Stimulated activated CD4-positive, alpha-beta T cell treated with anti-CD3 and anti-CD28 coated beads, Interleukin-12 subunit alpha, Interleukin-12 subunit beta, amount 100 ng/mL, for 48 hours (primary cell): ENCODE data around the gene CLTA.
"Not testable (repeated sequence)": the region's sequence is repeated elsewhere in the genome, so short reads cannot be mapped to it uniquely, and the experiment has no call there.

Experiments used
- DNase-seq, 3 donors: peaks; one replicate each; pipeline ENCODE4 v3.0.0-alpha.2; 2020; ENCODE audit warnings: low read depth in 2 of 3, low spot score in 1 of 3

The CLTA gene

GRCh38 chr9:36158122-36158521 lies 32.6 kb upstream of the CLTA start:
- no peak for DNase-seq

- no peak for DNase-seq
Measured at GRCh38 chr9:36158917-36159316, 31.8 kb upstream of the CLTA start.

- DNase-seq: not testable (repeated sequence)
Measured at GRCh38 chr9:36159509-36159908, 31.2 kb upstream of the CLTA start.

- DNase-seq: not testable (repeated sequence)
Measured at GRCh38 chr9:36160126-36160525, 30.6 kb upstream of the CLTA start.

GRCh38 chr9:36161187-36161586 lies 29.5 kb upstream of the CLTA start:
- DNase-seq: no peak

GRCh38 chr9:36162211-36162738 lies 28.4 kb upstream of the CLTA start:
- no peak for DNase-seq

GRCh38 chr9:36163049-36163785 lies 27.5 kb upstream of the CLTA start:
- no peak for DNase-seq

GRCh38 chr9:36163786-36164170 lies 26.9 kb upstream of the CLTA start:
- DNase-seq: no peak

GRCh38 chr9:36164372-36164771 lies 26.3 kb upstream of the CLTA start:
- DNase-seq: no peak

- DNase-seq: no peak
Measured at GRCh38 chr9:36164989-36165388, 25.7 kb upstream of the CLTA start.

- no peak for DNase-seq
Measured at GRCh38 chr9:36165826-36166167, 24.9 kb upstream of the CLTA start.

- peak; percentile 68 to 82 (median 80) for DNase-seq
Measured at GRCh38 chr9:36166168-36166927, 24.4 kb upstream of the CLTA start.

- DNase-seq: no peak
Measured at GRCh38 chr9:36169166-36169565, 21.6 kb upstream of the CLTA start, which contains the start of gene CCIN. Gene CCIN, plus strand, starts transcription at chr9:36169388. Its CDS starts 115 bp downstream, at chr9:36169503.

GRCh38 chr9:36169708-36170107 lies 21.0 kb upstream of the CLTA start:
- DNase-seq: no peak

GRCh38 chr9:36170531-36170930 lies 20.2 kb upstream of the CLTA start:
- DNase-seq: no peak

- no peak for DNase-seq
Measured at GRCh38 chr9:36173861-36174260, 16.9 kb upstream of the CLTA start.

- DNase-seq: no peak
Measured at GRCh38 chr9:36174271-36174670, 16.4 kb upstream of the CLTA start.

- no peak for DNase-seq
Measured at GRCh38 chr9:36174731-36175130, 16.0 kb upstream of the CLTA start.

GRCh38 chr9:36175209-36175608 lies 15.5 kb upstream of the CLTA start:
- DNase-seq: not testable (repeated sequence)

- not testable (repeated sequence) for DNase-seq
Measured at GRCh38 chr9:36176496-36176895, 14.2 kb upstream of the CLTA start.

GRCh38 chr9:36177571-36177970 lies 13.2 kb upstream of the CLTA start:
- DNase-seq: no peak

- DNase-seq: not testable (repeated sequence)
Measured at GRCh38 chr9:36180243-36180642, 10.5 kb upstream of the CLTA start.
